NCI-H2196 (cell line): Measurements from ENCODE around the gene ENPP3.

ENCODE experiments used
- DNase-seq: peaks from one replicate; lab custom pipeline; 2025; ENCODE audit not compliant: unreplicated experiment; lab: John Stamatoyannopoulos, UW

Gene ENPP3

DNA sequence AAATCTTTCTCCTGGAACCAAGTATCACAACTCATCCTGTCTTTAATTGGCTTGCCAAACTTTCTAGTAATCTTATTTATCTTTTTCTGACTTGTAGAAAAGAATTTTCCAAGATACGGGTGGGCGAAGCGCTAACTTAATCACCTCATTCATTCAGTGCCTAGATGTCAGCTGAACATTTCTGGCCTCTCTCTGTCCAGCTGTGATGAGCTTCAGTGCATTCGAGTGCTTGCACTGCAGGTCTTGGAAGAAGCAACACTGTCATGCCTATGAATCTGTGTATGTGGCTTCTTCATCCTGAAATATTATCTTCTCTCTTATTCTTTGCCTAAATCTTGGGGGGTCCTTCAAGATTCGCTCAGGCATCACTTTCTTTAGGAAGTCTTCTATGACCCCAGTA is 154.4 kb downstream of the ENPP3 start:
- DNase-seq = no peak

DNA sequence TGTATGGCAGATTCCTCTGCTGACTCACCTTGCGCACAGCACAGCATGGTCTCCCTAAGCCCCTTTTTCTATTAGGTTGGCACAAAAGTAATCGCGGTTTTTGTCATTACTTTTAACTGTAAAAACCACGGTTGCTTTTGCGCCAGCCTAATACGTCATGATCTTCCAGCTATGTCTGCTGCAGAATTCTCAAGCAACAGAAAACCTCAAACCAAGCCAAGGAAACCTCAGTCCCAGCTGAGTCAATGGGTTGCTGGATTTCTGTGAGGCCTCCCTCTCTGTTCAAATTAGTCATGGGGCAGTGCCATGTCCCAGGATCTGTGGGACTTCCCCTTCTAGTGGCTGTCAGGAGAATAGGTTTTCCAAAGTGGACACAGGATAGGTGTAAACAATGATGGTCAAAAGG is 155.0 kb downstream of the ENPP3 start:
- DNase-seq = no peak

DNA sequence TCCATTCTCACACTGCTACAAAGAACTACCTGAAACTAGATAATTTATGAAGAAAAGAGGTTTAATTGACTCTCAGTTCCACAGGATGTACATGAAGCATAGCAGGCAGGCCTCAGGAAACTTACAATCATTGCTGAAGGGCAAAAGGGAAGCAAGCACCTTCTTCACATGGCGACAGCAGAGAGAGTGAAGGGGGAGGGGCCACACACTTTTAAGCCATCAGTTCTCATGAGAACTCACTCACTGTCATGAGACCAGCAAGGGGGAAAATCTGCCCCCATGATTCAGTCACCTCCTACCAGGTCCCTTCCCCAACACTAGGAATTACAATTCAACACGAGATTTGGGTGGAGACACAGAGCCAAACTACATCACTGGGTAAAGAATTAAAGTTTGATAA is 158.3 kb downstream of the ENPP3 start:
- DNase-seq = no peak
